Endodermal cell (in vitro differentiated cells): ENCODE data around the gene TMEM151A. TPM values are rescaled to one million over a fixed set of nuclear protein-coding genes. Genes with fewer than 3 reads are reported as not detected.

Source experiments
- DNase-seq: peaks from one replicate; pipeline ENCODE4 v3.0.0-alpha.2; 2017
- H3K27ac ChIP-seq: 2 replicates; pipeline ENCODE4 v1.5.1; 2013; ENCODE audit warnings: mild to moderate bottlenecking, low read depth, low read length, moderate library complexity
- H3K27me3 ChIP-seq: 2 replicates; pipeline ENCODE4 v1.6.1; 2013; ENCODE audit warnings: mild to moderate bottlenecking, low read length, moderate library complexity; ENCODE audit not compliant: insufficient read depth, control insufficient read depth, poor library complexity, severe bottlenecking
- H3K36me3 ChIP-seq: 2 replicates; pipeline ENCODE4 v1.7.0; 2013; ENCODE audit warnings: mild to moderate bottlenecking, low read length, moderate library complexity; ENCODE audit not compliant: control insufficient read depth, insufficient read depth
- H3K4me1 ChIP-seq: one replicate; pipeline ENCODE4 v1.7.0; 2013; ENCODE audit warnings: low read length; ENCODE audit not compliant: control insufficient read depth, insufficient read depth
- H3K4me3 ChIP-seq: 2 replicates; pipeline ENCODE4 v1.5.1; 2013; ENCODE audit warnings: mild to moderate bottlenecking, low read length, moderate library complexity
- H3K9ac ChIP-seq: 2 replicates; pipeline ENCODE4 v1.6.1; 2013; ENCODE audit warnings: mild to moderate bottlenecking, low read length, moderate library complexity; ENCODE audit not compliant: poor library complexity, severe bottlenecking; ENCODE audit errors: extremely low read depth
- H3K9me3 ChIP-seq: 2 replicates; pipeline ENCODE4 v1.6.1; 2013; ENCODE audit warnings: mild to moderate bottlenecking, low read length, moderate library complexity; ENCODE audit not compliant: control insufficient read depth
- H3K27ac Mint-ChIP-seq: 2 replicates; pipeline ENCODE4 v1.8.0; 2020; ENCODE audit warnings: mixed read lengths
- H3K27me3 Mint-ChIP-seq: 2 replicates; pipeline ENCODE4 v1.8.0; 2021; ENCODE audit warnings: mild to moderate bottlenecking, mixed read lengths; ENCODE audit not compliant: insufficient read depth
- H3K36me3 Mint-ChIP-seq: 2 replicates; pipeline ENCODE4 v1.8.0; 2020; ENCODE audit warnings: low read depth, mixed read lengths
- H3K4me1 Mint-ChIP-seq: 2 replicates; pipeline ENCODE4 v1.8.0; 2020; ENCODE audit warnings: mixed read lengths
- H3K4me3 Mint-ChIP-seq: 2 replicates; pipeline ENCODE4 v1.8.0; 2020; ENCODE audit warnings: mild to moderate bottlenecking, moderate library complexity, mixed read lengths
- H3K9me3 Mint-ChIP-seq: 2 replicates; pipeline ENCODE4 v1.8.0; 2020; ENCODE audit warnings: mild to moderate bottlenecking, mixed read lengths
- WGBS, 2 experiments: methylation state at CpG; one replicate each; pipeline versions ENCODE4 v1.1.5 to v1.1.7; 2013; ENCODE audit warnings: missing lambda C conversion rate in 2 of 2, mixed read lengths in 1 of 2; ENCODE audit not compliant: insufficient coverage in 1 of 2, insufficient read length in 1 of 2; 5-methylcytosine and 5-hydroxymethylcytosine counted together
- total RNA-seq, 2 donors: library from RNA; stranded (reverse); fragmentation: NEBNext Ultra II Directional in 1 of 2; extraction: Animal tissue kit (Norgen Biotek cat#: 25700) in 1 of 2; gene quantifications; 2 replicates in 1 of 2; 3 replicates in 1 of 2; pipeline ENCODE4 v1.2.1, GENCODE V29; 2021
- TF ChIP-seq, protein P1 (sequence below): fragments of 200-600 bp; sonication (generic); conservative IDR thresholded peaks from 2 replicates; pipeline ENCODE4 v1.5.0; 2021; ENCODE audit warnings: antibody characterized with exemption, mild to moderate bottlenecking

TMEM151A gene
- total RNA-seq, 2 donors from 2014 or later = 0.20 TPM; not detected in 1

DNA sequence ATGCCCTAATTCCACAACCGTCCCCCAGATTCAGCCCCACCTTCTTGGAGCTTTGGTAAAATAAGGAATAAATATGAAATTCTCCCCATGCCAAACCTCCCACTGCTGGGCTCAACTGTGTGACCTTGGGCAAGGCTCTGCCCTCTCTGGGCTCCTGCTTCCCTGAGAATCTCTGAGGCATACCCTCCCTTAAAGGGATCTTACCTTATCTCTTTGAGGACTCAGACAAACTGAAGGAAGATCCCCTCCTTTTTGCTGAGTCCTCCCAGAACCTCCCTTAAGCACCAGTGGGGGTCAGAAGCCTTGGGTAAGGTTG lies 22.4 kb downstream of the TMEM151A start:
- TF ChIP-seq, protein P1, sequence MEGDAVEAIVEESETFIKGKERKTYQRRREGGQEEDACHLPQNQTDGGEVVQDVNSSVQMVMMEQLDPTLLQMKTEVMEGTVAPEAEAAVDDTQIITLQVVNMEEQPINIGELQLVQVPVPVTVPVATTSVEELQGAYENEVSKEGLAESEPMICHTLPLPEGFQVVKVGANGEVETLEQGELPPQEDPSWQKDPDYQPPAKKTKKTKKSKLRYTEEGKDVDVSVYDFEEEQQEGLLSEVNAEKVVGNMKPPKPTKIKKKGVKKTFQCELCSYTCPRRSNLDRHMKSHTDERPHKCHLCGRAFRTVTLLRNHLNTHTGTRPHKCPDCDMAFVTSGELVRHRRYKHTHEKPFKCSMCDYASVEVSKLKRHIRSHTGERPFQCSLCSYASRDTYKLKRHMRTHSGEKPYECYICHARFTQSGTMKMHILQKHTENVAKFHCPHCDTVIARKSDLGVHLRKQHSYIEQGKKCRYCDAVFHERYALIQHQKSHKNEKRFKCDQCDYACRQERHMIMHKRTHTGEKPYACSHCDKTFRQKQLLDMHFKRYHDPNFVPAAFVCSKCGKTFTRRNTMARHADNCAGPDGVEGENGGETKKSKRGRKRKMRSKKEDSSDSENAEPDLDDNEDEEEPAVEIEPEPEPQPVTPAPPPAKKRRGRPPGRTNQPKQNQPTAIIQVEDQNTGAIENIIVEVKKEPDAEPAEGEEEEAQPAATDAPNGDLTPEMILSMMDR = no peak
- no peak for DNase-seq
- no peaks in the 10 kb centered on the region for H3K36me3 ChIP-seq
- Mint-ChIP-seq H3K4me1 (peaks cover 9% of the 10 kb centered on the region), H3K27ac (no peak overlapping the region), H3K36me3 (no peaks in the 10 kb centered on the region), H3K27me3 (peaks cover 24% of the 10 kb centered on the region), H3K4me3 (peak overlapping the region; percentile 72), H3K9me3 (peaks cover 6% of the 10 kb centered on the region)
- H3K27me3 ChIP-seq = no peaks in the 10 kb centered on the region
- H3K4me1 ChIP-seq = peaks cover 3% of the 10 kb centered on the region
- H3K27ac ChIP-seq = no peak overlapping the region
- H3K9me3 ChIP-seq = no peaks in the 10 kb centered on the region
- 80% methylated on average over 1 of the region's 1 CpG; no CpG with 5 or more reads in 1 of the 2 experiments for WGBS, 2 experiments
- H3K4me3 ChIP-seq = no peak overlapping the region
- H3K9ac ChIP-seq = no peak overlapping the region

DNA sequence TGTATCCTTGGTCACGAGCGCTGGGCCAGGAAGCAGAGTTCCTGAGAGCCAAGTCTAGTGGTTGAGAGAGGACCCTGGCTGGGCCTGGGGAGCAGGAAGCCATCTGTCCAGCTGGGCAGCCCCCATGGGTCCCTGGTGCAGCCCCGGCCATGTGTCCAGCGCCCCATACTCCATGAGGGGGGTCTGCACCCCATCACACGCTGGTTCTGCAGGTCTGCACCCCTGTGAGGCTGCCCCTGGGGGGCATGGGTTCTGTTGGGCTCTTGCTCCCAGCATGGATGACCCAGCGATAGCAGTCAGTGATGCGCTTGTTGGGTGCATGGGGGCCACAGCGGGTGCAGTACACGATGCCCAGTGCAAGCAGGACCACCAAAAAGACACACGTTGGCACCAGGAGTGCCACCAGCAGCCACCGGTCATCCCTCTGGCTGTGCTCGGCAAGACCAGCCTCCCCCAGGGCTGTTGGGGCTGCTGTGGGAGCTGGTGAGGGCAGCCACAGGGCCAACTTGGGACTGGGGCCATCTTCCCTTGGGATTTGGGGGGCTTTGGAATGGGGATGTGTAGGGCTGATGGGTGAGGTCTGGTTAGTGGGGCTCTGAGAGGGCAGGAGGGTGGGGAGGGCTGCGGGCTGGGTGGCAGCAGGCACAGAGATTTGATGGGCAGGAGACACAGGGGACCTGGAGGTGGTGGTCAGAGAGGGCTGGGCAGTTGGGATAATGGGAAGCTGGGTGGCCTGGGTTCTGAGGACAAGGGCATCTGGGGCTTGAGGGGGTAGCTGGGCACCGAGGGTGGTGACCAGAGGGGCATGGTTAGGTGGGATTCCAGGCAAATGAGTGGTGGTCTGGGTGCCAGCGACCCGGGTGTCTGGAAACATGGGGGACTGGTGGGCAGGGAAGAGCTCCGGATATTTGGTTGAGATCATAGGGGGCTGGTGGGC lies 23.1 kb downstream of the TMEM151A start:
- H3K4me1 ChIP-seq = peaks cover 3% of the 10 kb centered on the region
- H3K4me3 ChIP-seq = no peak overlapping the region
- Mint-ChIP-seq H3K27me3 (peaks cover 22% of the 10 kb centered on the region), H3K36me3 (no peaks in the 10 kb centered on the region), H3K4me3 (no peak overlapping the region), H3K4me1 (peaks cover 9% of the 10 kb centered on the region), H3K27ac (no peak overlapping the region), H3K9me3 (peaks cover 13% of the 10 kb centered on the region)
- H3K27ac ChIP-seq = no peak overlapping the region
- TF ChIP-seq, protein P1 = no peak
- 92 to 96% methylated on average over 13 to 17 of the region's 17 CpGs for WGBS, 2 experiments
- H3K9ac ChIP-seq = no peak overlapping the region
- H3K9me3 ChIP-seq = no peaks in the 10 kb centered on the region
- no peaks in the 10 kb centered on the region for H3K27me3 ChIP-seq
- no peak for DNase-seq
- no peaks in the 10 kb centered on the region for H3K36me3 ChIP-seq

DNA sequence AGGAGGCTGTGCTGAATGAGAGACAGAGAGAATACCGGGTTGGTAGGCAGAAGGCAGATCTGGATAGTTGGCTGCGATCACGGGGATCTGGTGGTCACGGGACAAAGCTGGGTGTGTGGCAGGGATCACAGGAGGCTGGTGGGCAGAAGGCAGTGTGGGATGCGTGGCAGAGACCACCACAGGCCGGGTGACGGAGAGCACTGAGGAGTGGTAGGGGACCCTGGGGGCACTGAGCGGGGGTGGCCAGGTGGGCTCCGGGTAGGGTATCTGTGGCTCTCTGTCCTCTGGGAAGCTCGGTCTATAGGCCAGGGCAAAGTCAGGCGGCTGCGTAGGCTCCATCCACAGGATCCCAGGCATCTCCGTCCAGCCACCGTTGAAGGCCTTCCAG lies 23.8 kb downstream of the TMEM151A start:
- no peaks in the 10 kb centered on the region for H3K36me3 ChIP-seq
- DNase-seq = no peak
- H3K4me3 ChIP-seq = no peak overlapping the region
- H3K27me3 Mint-ChIP-seq = peaks cover 25% of the 10 kb centered on the region
- peaks cover 19% of the 10 kb centered on the region for H3K9me3 Mint-ChIP-seq
- H3K9me3 ChIP-seq = no peaks in the 10 kb centered on the region
- H3K9ac ChIP-seq = no peak overlapping the region
- no peak overlapping the region for H3K4me3 Mint-ChIP-seq
- no peaks in the 10 kb centered on the region for H3K27me3 ChIP-seq
- WGBS, 2 experiments = 95% methylated on average over 10 to 14 of the region's 14 CpGs
- no peak overlapping the region for H3K27ac Mint-ChIP-seq
- peaks cover 3% of the 10 kb centered on the region for H3K4me1 ChIP-seq
- no peak overlapping the region for H3K27ac ChIP-seq
- peaks cover 9% of the 10 kb centered on the region for H3K4me1 Mint-ChIP-seq
- no peaks in the 10 kb centered on the region for H3K36me3 Mint-ChIP-seq
- TF ChIP-seq, protein P1 = no peak
